ENCODE measurements around the gene ZMIZ1. TPM values are rescaled to one million over a fixed set of nuclear protein-coding genes. Genes with fewer than 3 reads are reported as not detected.

ZMIZ1 gene
- polyA plus RNA-seq, 1 donor from 2014 or later = 26.8 TPM

DNA sequence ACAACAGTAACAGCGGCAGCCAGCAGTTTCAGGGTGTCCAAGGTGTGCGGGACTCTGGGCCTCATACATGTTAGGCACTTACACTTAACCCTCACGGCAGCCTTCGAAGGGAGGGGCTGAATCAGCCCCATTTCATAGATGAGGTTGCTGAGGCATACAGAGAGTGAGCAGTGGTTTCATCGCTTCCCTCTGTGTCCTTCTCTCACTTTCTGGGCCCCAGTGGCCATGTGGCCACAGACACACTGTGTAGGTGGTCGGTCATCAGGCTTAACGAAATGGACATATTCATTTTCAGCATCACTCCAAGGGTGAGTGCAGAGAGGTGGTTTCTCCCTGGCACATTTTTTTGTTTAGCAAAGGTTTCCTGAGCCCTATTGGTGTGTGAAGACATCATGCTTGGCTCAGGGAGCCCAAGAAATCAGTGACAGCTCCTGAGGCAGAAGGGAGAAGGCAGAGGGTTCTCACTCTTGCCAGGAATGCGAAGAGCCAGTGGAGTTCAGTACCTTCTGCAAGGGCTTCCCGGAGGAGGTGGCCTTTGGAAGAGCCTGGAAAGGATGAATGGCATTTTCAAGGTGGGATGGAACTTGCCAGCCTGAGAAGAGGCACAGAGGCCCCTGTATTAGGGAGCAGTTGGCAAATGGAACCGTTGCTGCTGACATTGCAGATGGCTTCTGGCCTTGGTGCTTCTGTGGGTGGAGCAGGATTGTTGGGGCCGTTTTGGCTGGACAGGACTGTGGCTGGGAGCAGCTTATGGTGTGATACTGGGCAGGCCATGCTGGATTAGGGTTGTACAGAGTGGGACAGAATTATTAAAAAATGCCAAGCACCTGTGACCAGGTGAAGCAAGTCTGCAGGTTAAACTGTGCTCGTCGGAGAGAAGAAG is 216.8 kb downstream of the ZMIZ1 start:
- Histone ChIP-seq H3F3A (ENCODE audit: insufficient read depth, low read length, poor library complexity, severe bottlenecking) (no peaks in the 10 kb centered on the region), H3K79me2 (replicated peaks; ENCODE audit: insufficient read depth, low read length) (peaks cover 3% of the 10 kb centered on the region), H3K36me3 (ENCODE audit: insufficient read depth, low read length) (peaks cover 8% of the 10 kb centered on the region), H3K9me2 (ENCODE audit: insufficient read depth, low read length) (no peaks in the 10 kb centered on the region), H3K4me3 (ENCODE audit: low read length) (no peak overlapping the region), H2AFZ (ENCODE audit: low read depth, low read length) (no peak overlapping the region), H3K9ac (ENCODE audit: low read length) (no peak overlapping the region), H3K27me3 (ENCODE audit: insufficient read depth, low read depth, low read length) (no peaks in the 10 kb centered on the region), H3K9me3 (ENCODE audit: low read length) (no peaks in the 10 kb centered on the region), H3K27ac (ENCODE audit: low read length) (no peak overlapping the region), H3K4me2 (ENCODE audit: low read length) (no peak overlapping the region), H4K20me1 (ENCODE audit: insufficient read depth) (peaks cover 22% of the 10 kb centered on the region)
- TF ChIP-seq, protein P1, sequence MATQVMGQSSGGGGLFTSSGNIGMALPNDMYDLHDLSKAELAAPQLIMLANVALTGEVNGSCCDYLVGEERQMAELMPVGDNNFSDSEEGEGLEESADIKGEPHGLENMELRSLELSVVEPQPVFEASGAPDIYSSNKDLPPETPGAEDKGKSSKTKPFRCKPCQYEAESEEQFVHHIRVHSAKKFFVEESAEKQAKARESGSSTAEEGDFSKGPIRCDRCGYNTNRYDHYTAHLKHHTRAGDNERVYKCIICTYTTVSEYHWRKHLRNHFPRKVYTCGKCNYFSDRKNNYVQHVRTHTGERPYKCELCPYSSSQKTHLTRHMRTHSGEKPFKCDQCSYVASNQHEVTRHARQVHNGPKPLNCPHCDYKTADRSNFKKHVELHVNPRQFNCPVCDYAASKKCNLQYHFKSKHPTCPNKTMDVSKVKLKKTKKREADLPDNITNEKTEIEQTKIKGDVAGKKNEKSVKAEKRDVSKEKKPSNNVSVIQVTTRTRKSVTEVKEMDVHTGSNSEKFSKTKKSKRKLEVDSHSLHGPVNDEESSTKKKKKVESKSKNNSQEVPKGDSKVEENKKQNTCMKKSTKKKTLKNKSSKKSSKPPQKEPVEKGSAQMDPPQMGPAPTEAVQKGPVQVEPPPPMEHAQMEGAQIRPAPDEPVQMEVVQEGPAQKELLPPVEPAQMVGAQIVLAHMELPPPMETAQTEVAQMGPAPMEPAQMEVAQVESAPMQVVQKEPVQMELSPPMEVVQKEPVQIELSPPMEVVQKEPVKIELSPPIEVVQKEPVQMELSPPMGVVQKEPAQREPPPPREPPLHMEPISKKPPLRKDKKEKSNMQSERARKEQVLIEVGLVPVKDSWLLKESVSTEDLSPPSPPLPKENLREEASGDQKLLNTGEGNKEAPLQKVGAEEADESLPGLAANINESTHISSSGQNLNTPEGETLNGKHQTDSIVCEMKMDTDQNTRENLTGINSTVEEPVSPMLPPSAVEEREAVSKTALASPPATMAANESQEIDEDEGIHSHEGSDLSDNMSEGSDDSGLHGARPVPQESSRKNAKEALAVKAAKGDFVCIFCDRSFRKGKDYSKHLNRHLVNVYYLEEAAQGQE (IDR thresholded peaks at IDR 0.05; ENCODE audit: borderline replicate concordance) = no peak
- no peak for TF ChIP-seq EZH2 (IDR thresholded peaks at IDR 0.05; ENCODE audit: borderline replicate concordance, insufficient read depth, low read length, poor library complexity, severe bottlenecking)
- TF ChIP-seq POLR2AphosphoS5 (IDR thresholded peaks at IDR 0.05) = no peak
- TF ChIP-seq MXI1 (conservative IDR thresholded peaks at IDR 0.05; ENCODE audit: poor library complexity, severe bottlenecking) = no peak
- no peak for TF ChIP-seq RAD21 (conservative IDR thresholded peaks at IDR 0.05)
- TF ChIP-seq EP300 (conservative IDR thresholded peaks at IDR 0.05; ENCODE audit: poor library complexity, severe bottlenecking) = no peak
- TF ChIP-seq CTCF (IDR thresholded peaks at IDR 0.05; ENCODE audit: poor library complexity, severe bottlenecking) = no peak
- TF ChIP-seq TAF1 (IDR thresholded peaks at IDR 0.05; ENCODE audit: low read depth) = no peak
- TF ChIP-seq SMC3 (conservative IDR thresholded peaks at IDR 0.05; ENCODE audit: poor library complexity) = no peak

DNA sequence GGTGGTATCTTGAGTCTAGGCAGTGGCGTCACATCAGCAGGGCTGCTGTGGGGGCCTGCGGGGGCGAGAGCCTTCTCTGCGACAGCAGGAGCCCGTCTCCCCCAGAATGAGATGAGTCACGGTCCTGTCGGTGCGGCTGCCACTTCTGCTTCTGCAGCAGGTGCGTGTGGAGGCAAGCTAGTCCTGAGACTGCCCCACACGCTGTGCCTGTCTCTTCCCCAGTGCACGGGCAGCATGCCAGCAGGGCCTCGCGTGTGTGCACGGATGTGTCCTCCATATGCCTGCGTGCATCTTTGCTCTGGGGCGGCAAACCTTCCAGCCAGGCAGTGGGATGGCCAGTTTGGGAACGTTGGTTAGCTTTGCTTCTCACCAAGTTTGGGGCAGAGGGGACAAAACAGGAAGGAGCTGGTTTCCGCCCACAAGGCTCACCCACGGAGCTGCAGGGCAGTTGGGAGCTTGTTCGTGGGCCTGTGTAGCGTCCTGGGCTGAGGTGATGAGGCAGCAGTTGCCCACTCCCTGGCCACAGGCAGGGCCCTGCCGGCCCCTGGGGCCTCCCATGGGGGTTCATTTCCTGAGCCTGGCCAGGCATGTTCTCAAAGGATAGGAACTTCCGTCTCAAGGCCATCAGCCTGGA is 217.7 kb downstream of the ZMIZ1 start:
- Histone ChIP-seq H3K79me2 (replicated peaks; ENCODE audit: insufficient read depth, low read length) (peaks cover 3% of the 10 kb centered on the region), H3K27me3 (ENCODE audit: insufficient read depth, low read depth, low read length) (no peaks in the 10 kb centered on the region), H3F3A (ENCODE audit: insufficient read depth, low read length, poor library complexity, severe bottlenecking) (no peaks in the 10 kb centered on the region), H3K27ac (ENCODE audit: low read length) (no peak overlapping the region), H3K9me3 (ENCODE audit: low read length) (no peaks in the 10 kb centered on the region), H3K36me3 (ENCODE audit: insufficient read depth, low read length) (peaks cover 7% of the 10 kb centered on the region), H4K20me1 (ENCODE audit: insufficient read depth) (peaks cover 22% of the 10 kb centered on the region), H2AFZ (ENCODE audit: low read depth, low read length) (no peak overlapping the region), H3K4me3 (ENCODE audit: low read length) (no peak overlapping the region), H3K9me2 (ENCODE audit: insufficient read depth, low read length) (no peaks in the 10 kb centered on the region), H3K9ac (ENCODE audit: low read length) (no peak overlapping the region), H3K4me2 (ENCODE audit: low read length) (no peak overlapping the region)
- TF ChIP-seq RAD21 (conservative IDR thresholded peaks at IDR 0.05) (no peak), CTCF (IDR thresholded peaks at IDR 0.05; ENCODE audit: poor library complexity, severe bottlenecking) (no peak), POLR2AphosphoS5 (IDR thresholded peaks at IDR 0.05) (no peak), SMC3 (conservative IDR thresholded peaks at IDR 0.05; ENCODE audit: poor library complexity) (no peak), MXI1 (conservative IDR thresholded peaks at IDR 0.05; ENCODE audit: poor library complexity, severe bottlenecking) (no peak), TAF1 (IDR thresholded peaks at IDR 0.05; ENCODE audit: low read depth) (no peak), EZH2 (IDR thresholded peaks at IDR 0.05; ENCODE audit: borderline replicate concordance, insufficient read depth, low read length, poor library complexity, severe bottlenecking) (no peak), EP300 (conservative IDR thresholded peaks at IDR 0.05; ENCODE audit: poor library complexity, severe bottlenecking) (no peak)
- TF ChIP-seq, protein P1 (IDR thresholded peaks at IDR 0.05; ENCODE audit: borderline replicate concordance) = no peak
